Cardiac atrium fibroblast (primary cell): ENCODE results near the gene CLRN3. TPM values are rescaled to one million over a fixed set of nuclear protein-coding genes. Genes with fewer than 3 reads are reported as not detected.

Experiments
- total RNA-seq: library from RNA; depleted of rRNA; stranded (reverse); fragments of >200 nt; gene quantifications from 2 replicates; pipeline ENCODE4 v1.2.3, GENCODE V29; 2015

Gene CLRN3
- not detected in 2 replicates for total RNA-seq

DNA sequence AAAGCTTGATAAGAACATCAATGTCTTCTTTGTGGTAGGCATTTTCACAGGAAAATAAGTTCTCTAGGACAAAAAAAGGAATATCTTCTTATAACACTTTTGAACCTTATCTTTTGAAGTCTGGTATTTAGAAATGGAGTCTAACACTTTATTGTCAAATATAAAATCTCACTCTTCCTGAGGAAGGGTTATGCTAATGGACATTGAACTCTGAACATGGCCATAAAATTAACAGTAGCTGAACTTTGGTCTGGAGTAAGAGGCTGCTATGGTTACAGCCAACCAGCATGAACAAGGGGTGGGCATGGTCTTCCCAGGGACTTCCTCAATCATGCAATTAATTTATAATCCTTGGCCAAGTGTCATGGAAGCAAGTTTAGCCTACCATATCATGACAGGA lies at the start of gene CLRN3:
TSS of gene CLRN3 (minus strand) at position 199 of the 400 bp plus-strand sequence. CDS start at position 42, 157 bp downstream.

DNA sequence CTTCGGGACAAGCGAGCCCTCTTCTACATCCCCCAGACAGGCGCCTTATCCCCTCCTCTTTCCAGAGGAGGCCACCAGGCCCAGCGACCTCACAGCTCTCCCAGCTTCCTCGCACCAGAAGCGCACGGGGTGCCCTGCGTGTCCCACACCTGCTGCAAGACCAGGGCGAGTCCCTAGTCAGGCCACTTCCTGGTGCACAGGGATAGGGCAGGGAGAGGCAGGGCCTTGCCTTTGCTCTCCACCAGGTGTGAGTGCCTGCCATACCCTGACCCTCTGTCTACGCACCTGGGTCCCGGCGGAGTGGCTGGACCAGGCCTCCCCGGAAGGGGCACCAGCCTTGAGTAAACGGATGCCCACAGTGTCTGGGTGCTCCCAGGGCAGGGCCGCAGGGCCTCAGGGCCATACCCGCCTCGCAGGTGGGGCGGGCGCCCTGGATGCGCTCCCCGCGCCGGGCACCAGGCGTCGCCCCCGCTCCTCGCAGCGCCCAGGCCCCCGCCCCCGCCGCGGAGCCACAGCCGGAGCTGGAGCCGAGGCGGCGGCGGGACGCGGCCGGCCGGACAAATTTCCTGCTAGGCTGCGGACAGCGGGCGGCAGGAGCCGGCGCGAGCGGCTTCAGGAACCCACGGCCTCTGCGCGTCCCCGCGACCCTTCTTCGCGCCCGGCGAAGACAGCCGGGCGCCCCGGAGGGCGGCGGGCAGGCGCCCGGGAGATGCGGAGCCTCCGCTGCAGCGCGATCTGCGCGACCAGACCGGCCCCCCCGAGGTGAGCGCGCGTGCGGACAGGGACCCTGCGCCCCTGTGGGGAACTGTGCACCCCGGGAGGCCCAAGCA lies 14.0 kb upstream of the CLRN3 start, which contains the start of gene PTPRE:
TSS of gene PTPRE (plus strand) at position 556 of the 830 bp plus-strand sequence. CDS start 133,779 bp downstream, outside the sequence.

Other genes with a start within 250 kb of the CLRN3 start
- gene FOXI2, start 155.8 kb downstream of the CLRN3 start, total RNA-seq = not detected in 2 replicates
- 2.0 and 3.7 TPM in 2 replicates for gene PTPRE, start 14.2 kb upstream of the CLRN3 start, total RNA-seq
- 5.1 and 8.3 TPM in 2 replicates for gene MKI67, start 233.5 kb upstream of the CLRN3 start, total RNA-seq